HCT116 (cell line): Measurements from ENCODE around the gene NDUFS2. TPM values are rescaled to one million over a fixed set of nuclear protein-coding genes. Genes with fewer than 3 reads are reported as not detected.
"Not testable (repeated sequence)": the region's sequence is repeated elsewhere in the genome, so short reads cannot be mapped to it uniquely, and the experiment has no call there.

Experiments used
- ATAC-seq: fragments of 200-7000 bp; cut with Tn5 transposase; 2 replicates; pipeline ENCODE4 v1.9.1; 2020; ENCODE audit warnings: mild to moderate bottlenecking, moderate library complexity
- BruUV-seq: library from RNA; stranded (reverse); fragments of 400-500 nt; replicated peaks from 2 replicates; lab custom pipeline; 2021; lab: Mats Ljungman, UMichigan
- CTCF ChIA-PET: fragments of 300-600 bp; sonication (Branson Sonifier 250); formaldehyde crosslinking; loops from one replicate; lab custom pipeline; 2021; ENCODE audit warnings: antibody characterized with exemption; lab: Charles Lee
- POLR2A ChIA-PET: fragments of 300-600, 350-600 bp; sonication (Branson Sonifier 250); formaldehyde crosslinking; loops from one replicate; lab custom pipeline; 2021; ENCODE audit warnings: antibody characterized with exemption; lab: Charles Lee
- RAD21 ChIA-PET, 2 experiments: fragments of 300-600 bp; sonication (Branson Sonifier 250); formaldehyde crosslinking; loops; one replicate each; lab custom pipeline; 2023; ENCODE audit warnings: low total read pairs in 2 of 2; ENCODE audit not compliant: uncharacterized antibody in 2 of 2, unreplicated experiment in 2 of 2, low non-redundant PET in 1 of 2; lab: Charles Lee
- DNase-seq: peaks from one replicate; pipeline ENCODE4 v3.0.0-alpha.2; 2010; ENCODE audit warnings: low read depth, low spot score
- H2AFZ ChIP-seq: fragments of 200-600 bp; shearing (Covaris generic), sonication (generic); 2 replicates; pipeline ENCODE4 v1.6.1; 2017; ENCODE audit warnings: low read depth, mixed run types, mixed read lengths, antibody characterized with exemption, low read length; ENCODE audit not compliant: poor library complexity, severe bottlenecking
- H3K27ac ChIP-seq: 2 replicates; pipeline ENCODE4 v1.5.1; 2012; ENCODE audit warnings: low read depth, low read length
- H3K27me3 ChIP-seq: fragments of 200-600 bp; sonication (generic); 2 replicates; pipeline ENCODE4 v1.6.1; 2016; ENCODE audit warnings: mixed run types, low read length, mixed read lengths; ENCODE audit not compliant: insufficient read depth
- H3K36me3 ChIP-seq, 2 experiments: fragments of 200-500 bp in 1 of 2; fragments of 200-600 bp in 1 of 2; sonication (Bioruptor generic) in 1 of 2; sonication (generic) in 1 of 2; 2 replicates each; pipeline versions ENCODE4 v1.5.1 to v1.6.1; 2014 to 2016; ENCODE audit warnings: low read length in 2 of 2, inconsistent platforms in 1 of 2, mixed read lengths in 1 of 2, mixed run types in 1 of 2; ENCODE audit not compliant: insufficient read depth in 2 of 2, control insufficient read depth in 1 of 2
- H3K4me1 ChIP-seq, 2 experiments: fragments of 200-600 bp in 1 of 2; sonication (generic) in 1 of 2; 2 replicates each; pipeline versions ENCODE4 v1.5.1 to v1.6.1; 2012 to 2017; ENCODE audit warnings: low read length in 2 of 2, inconsistent platforms in 1 of 2, mild to moderate bottlenecking in 1 of 2, mixed read lengths in 1 of 2, mixed run types in 1 of 2, moderate library complexity in 1 of 2; ENCODE audit not compliant: insufficient read depth in 2 of 2, control insufficient read depth in 1 of 2
- H3K4me2 ChIP-seq: fragments of 200-600 bp; sonication (generic); 2 replicates; pipeline ENCODE4 v1.6.1; 2017; ENCODE audit warnings: mixed run types, low read length, mixed read lengths
- H3K4me3 ChIP-seq, 2 experiments: fragments of 200-600 bp in 1 of 2; sonication (generic) in 1 of 2; replicated peaks in 1 of 2; 2 replicates each; pipeline ENCODE4 v1.5.1; 2011 to 2016; ENCODE audit warnings: low read length in 2 of 2, control low read depth in 1 of 2, low read depth in 1 of 2, mild to moderate bottlenecking in 1 of 2, mixed read lengths in 1 of 2, mixed run types in 1 of 2
- H3K79me2 ChIP-seq: fragments of 200-600 bp; sonication (generic); 2 replicates; pipeline ENCODE4 v1.6.1; 2017; ENCODE audit warnings: mild to moderate bottlenecking, mixed run types, low read length, moderate library complexity, mixed read lengths; ENCODE audit not compliant: insufficient read depth
- H3K9ac ChIP-seq: fragments of 200-600 bp; sonication (generic); 2 replicates; pipeline ENCODE4 v1.6.1; 2016; ENCODE audit warnings: low read length, mixed read lengths
- H3K9me2 ChIP-seq: fragments of 200-600 bp; sonication (generic), shearing (Covaris generic); 2 replicates; pipeline ENCODE4 v1.6.1; 2017; ENCODE audit warnings: mixed run types, mild to moderate bottlenecking, moderate library complexity; ENCODE audit not compliant: insufficient read depth
- H3K9me3 ChIP-seq, 2 experiments: fragments of 200-500 bp in 1 of 2; fragments of 200-600 bp in 1 of 2; sonication (Bioruptor generic) in 1 of 2; sonication (generic) in 1 of 2; 2 replicates each; pipeline ENCODE4 v1.6.1; 2014 to 2017; ENCODE audit warnings: low read length in 2 of 2, mixed read lengths in 2 of 2, inconsistent platforms in 1 of 2, low read depth in 1 of 2, mild to moderate bottlenecking in 1 of 2, mixed run types in 1 of 2, moderate library complexity in 1 of 2; ENCODE audit not compliant: control insufficient read depth in 1 of 2, insufficient read depth in 1 of 2
- H4K20me1 ChIP-seq: fragments of 200-600 bp; sonication (generic), shearing (Covaris generic); 2 replicates; pipeline ENCODE4 v1.6.1; 2017; ENCODE audit warnings: mixed run types, mild to moderate bottlenecking, moderate library complexity; ENCODE audit not compliant: insufficient read depth
- CEBPB ChIP-seq: IDR thresholded peaks from 2 replicates; pipeline ENCODE4 v1.6.1; 2012; ENCODE audit warnings: low read depth
- ELF1 ChIP-seq: IDR thresholded peaks from 2 replicates; pipeline ENCODE4 v1.6.1; 2012; ENCODE audit warnings: low read depth, borderline replicate concordance
- JUND ChIP-seq: IDR thresholded peaks from 2 replicates; pipeline ENCODE4 v1.6.1; 2012
- POLR2A ChIP-seq: IDR thresholded peaks from 2 replicates; pipeline ENCODE4 v1.7.0; 2011; ENCODE audit warnings: borderline replicate concordance; ENCODE audit not compliant: insufficient read depth, insufficient read length; ENCODE audit errors: extremely low read depth
- POLR2AphosphoS5 ChIP-seq: IDR thresholded peaks from 2 replicates; pipeline ENCODE4 v1.6.1; 2011; ENCODE audit warnings: mild to moderate bottlenecking, low read depth, low read length, moderate library complexity
- RAD21 ChIP-seq: IDR thresholded peaks from 2 replicates; pipeline ENCODE4 v1.6.1; 2012; ENCODE audit warnings: low read depth, mild to moderate bottlenecking
- SP1 ChIP-seq: IDR thresholded peaks from 2 replicates; pipeline ENCODE4 v1.6.1; 2012; ENCODE audit warnings: low read depth
- SRF ChIP-seq: IDR thresholded peaks from 2 replicates; pipeline ENCODE4 v1.6.1; 2012; ENCODE audit warnings: low read depth
- TCF7L2 ChIP-seq: IDR thresholded peaks from 2 replicates; pipeline ENCODE4 v1.7.0; 2011; ENCODE audit warnings: borderline replicate concordance, inconsistent platforms; ENCODE audit not compliant: insufficient read depth, insufficient read length; ENCODE audit errors: extremely low read depth
- ZNF274 ChIP-seq: fragments of 200-500 bp; sonication (Bioruptor generic); IDR thresholded peaks from 2 replicates; pipeline ENCODE4 v1.6.1; 2014; ENCODE audit warnings: mild to moderate bottlenecking, low read depth, low read length, inconsistent platforms
- intact Hi-C: fragments of 100-400 bp; cut with micrococcal nuclease; formaldehyde crosslinking; loops from 2 replicates; pipeline ENCODE4 v1.10.0; 2022
- total RNA-seq: library from RNA; stranded (reverse); gene quantifications from one replicate; pipeline ENCODE4 v1.2.1, GENCODE V29; 2021; ENCODE audit not compliant: unreplicated experiment
- TF ChIP-seq, protein P1 (sequence below): IDR thresholded peaks from 2 replicates; pipeline ENCODE4 v1.6.1; 2012
- TF ChIP-seq, protein P2 (sequence below): IDR thresholded peaks from 2 replicates; pipeline ENCODE4 v1.6.1; 2012; ENCODE audit warnings: low read depth

NDUFS2 gene
- total RNA-seq, 1 experiment from 2014 or later, result 82.7 TPM

DNA sequence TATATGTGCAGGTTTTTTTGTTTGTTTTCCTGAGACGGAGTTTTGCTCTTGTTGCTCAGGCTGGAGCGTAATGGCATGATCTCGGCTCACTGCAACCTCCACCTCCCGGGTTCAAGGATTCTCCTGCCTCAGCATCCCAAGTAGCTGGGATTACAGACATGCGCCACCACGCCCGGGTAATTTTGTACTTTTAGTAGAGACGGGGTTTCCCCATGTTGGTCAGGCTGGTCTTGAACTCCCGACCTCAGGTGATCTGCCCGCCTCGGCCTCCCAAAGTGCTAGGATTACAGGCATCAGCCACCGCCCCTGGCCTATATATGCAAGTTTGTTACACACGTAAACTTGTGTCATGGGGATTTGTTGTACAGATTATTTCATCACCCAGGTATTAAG is 22.5 kb downstream of the NDUFS2 start:
- H3K4me3 ChIP-seq, H3K9me3 ChIP-seq, CTCF ChIA-PET, RAD21 ChIA-PET, ATAC-seq, H3K9me2 ChIP-seq, DNase-seq, H3K27me3 ChIP-seq, intact Hi-C loops, H2AFZ ChIP-seq, BruUV-seq, H3K9ac ChIP-seq, H3K4me2 ChIP-seq, H4K20me1 ChIP-seq, H3K79me2 ChIP-seq: not testable (repeated sequence)
- Histone ChIP-seq H3K4me1 (peaks cover 14 to 24% of the 10 kb centered on the region in 2 experiments; a peak in 3 of 4 replicates), H3K36me3 (peaks cover 4 to 17% of the 10 kb centered on the region in 2 experiments), H3K27ac (peak overlapping the region; percentile 52; the same call in 1 of the 2 replicates)
- POLR2A ChIA-PET, result interaction anchor here (1.5 kb wide), 1 partner anchor 82 kb away, joined by 9 read pairs; no protein-coding TSS in a partner anchor

DNA sequence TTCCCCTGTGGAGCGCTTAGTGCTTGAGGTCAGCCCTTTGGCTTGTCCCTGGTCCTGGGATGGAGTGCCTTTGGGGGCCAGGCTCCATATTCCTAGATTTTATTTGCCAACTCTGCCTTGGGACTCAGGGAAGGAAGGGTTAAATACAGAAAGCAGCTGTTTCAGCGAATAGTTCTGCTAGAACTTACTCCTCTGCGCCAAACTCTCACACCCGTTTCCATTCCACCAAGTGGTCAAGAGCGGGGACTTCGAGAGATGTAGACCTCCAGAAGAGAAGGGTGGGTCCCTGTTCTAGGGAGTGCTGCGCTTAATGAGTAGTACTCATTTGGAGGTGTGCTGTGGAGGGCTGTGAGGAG is 23.0 kb downstream of the NDUFS2 start:
- Histone ChIP-seq H3K4me3 (no peak overlapping the region), H3K4me1 (peaks cover 14 to 24% of the 10 kb centered on the region in 2 experiments; a peak in 3 of 4 replicates)
- no TSS peak for BruUV-seq

More for the DNA sequence above, 23.0 kb downstream of the NDUFS2 start:
- DNase-seq, result no peak
- H3K79me2 ChIP-seq, result no peaks in the 10 kb centered on the region
- H2AFZ ChIP-seq, result peak overlapping the region; percentile 48
- peak; percentile 21 for ATAC-seq
- RAD21 ChIA-PET, result interaction anchor here (0.7 to 1.2 kb wide), 4 partner anchors 8 to 67 kb away, joined by 3 to 7 read pairs (median 3); no protein-coding TSS in a partner anchor
- H3K27ac ChIP-seq, result peak overlapping the region; percentile 52
- no peaks in the 10 kb centered on the region for H4K20me1 ChIP-seq
- POLR2A ChIA-PET, result interaction anchor here (0.8 to 1.5 kb wide), 7 partner anchors 9 to 164 kb away, joined by 3 to 9 read pairs (median 7); partner anchors contain the start of genes NDUFS2 and PPOX
- H3K27me3 ChIP-seq, result no peaks in the 10 kb centered on the region
- peak overlapping the region; percentile 34 for H3K4me2 ChIP-seq
- H3K9ac ChIP-seq, result no peak overlapping the region
- intact Hi-C loops, result no loop called here
- TF ChIP-seq POLR2A, result no peak
- TF ChIP-seq SP1, result no peak
- TF ChIP-seq CEBPB, result no peak
- TF ChIP-seq JUND, result no peak
- no peak for TF ChIP-seq SRF
- TF ChIP-seq RAD21, result no peak
- TF ChIP-seq, protein P1, sequence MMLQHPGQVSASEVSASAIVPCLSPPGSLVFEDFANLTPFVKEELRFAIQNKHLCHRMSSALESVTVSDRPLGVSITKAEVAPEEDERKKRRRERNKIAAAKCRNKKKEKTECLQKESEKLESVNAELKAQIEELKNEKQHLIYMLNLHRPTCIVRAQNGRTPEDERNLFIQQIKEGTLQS, result no peak
- no peak for TF ChIP-seq ELF1
- TF ChIP-seq TCF7L2, result no peak
- TF ChIP-seq ZNF274, result no peak
- TF ChIP-seq, protein P2, sequence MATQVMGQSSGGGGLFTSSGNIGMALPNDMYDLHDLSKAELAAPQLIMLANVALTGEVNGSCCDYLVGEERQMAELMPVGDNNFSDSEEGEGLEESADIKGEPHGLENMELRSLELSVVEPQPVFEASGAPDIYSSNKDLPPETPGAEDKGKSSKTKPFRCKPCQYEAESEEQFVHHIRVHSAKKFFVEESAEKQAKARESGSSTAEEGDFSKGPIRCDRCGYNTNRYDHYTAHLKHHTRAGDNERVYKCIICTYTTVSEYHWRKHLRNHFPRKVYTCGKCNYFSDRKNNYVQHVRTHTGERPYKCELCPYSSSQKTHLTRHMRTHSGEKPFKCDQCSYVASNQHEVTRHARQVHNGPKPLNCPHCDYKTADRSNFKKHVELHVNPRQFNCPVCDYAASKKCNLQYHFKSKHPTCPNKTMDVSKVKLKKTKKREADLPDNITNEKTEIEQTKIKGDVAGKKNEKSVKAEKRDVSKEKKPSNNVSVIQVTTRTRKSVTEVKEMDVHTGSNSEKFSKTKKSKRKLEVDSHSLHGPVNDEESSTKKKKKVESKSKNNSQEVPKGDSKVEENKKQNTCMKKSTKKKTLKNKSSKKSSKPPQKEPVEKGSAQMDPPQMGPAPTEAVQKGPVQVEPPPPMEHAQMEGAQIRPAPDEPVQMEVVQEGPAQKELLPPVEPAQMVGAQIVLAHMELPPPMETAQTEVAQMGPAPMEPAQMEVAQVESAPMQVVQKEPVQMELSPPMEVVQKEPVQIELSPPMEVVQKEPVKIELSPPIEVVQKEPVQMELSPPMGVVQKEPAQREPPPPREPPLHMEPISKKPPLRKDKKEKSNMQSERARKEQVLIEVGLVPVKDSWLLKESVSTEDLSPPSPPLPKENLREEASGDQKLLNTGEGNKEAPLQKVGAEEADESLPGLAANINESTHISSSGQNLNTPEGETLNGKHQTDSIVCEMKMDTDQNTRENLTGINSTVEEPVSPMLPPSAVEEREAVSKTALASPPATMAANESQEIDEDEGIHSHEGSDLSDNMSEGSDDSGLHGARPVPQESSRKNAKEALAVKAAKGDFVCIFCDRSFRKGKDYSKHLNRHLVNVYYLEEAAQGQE, result no peak
- no peak for TF ChIP-seq POLR2AphosphoS5
- TF ChIP-seq, all 23 proteins: peak for 0
- CTCF ChIA-PET, result interaction anchor here (0.7 to 3.1 kb wide), 25 partner anchors 9 to 544 kb away, joined by 3 to 46 read pairs (median 6); partner anchors contain the start of genes CFAP126, DEDD, NDUFS2 and NR1I3
- peaks cover 4 to 17% of the 10 kb centered on the region in 2 experiments for H3K36me3 ChIP-seq
- H3K9me2 ChIP-seq, result no peaks in the 10 kb centered on the region
- no peaks in the 10 kb centered on the region for H3K9me3 ChIP-seq
